ENCODE measurements around the gene MMP24. TPM values are rescaled to one million over a fixed set of nuclear protein-coding genes. Genes with fewer than 3 reads are reported as not detected.

Gene MMP24
- total RNA-seq, 1 experiment from 2014 or later, result 0.91 TPM

DNA sequence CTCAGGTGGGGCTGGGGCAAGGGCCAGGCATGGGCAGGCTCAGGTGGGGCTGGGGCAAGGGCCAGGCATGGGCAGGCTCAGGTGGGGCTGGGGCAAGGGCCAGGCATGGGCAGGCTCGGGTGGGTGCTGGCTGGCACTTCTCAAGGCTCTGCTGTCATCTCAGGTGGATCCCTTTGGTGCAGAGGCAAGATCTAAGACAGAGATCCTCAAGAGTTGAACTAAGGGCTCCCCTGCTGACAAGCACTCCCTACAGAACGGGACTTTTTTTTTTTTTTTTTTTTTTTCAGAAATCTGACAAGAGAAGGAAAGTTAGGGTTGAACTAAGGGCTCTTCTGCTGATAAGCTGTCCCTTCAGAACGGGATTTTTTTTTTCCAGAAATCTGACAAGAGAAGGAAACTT lies 26.5 kb downstream of the MMP24 start:
- Histone ChIP-seq H3K4me3 (ENCODE audit: low read length) (no peak overlapping the region), H3K27me3 (ENCODE audit: low read length) (no peaks in the 10 kb centered on the region), H3F3A (ENCODE audit: low read length, unreplicated experiment) (no peaks in the 10 kb centered on the region), H4K20me1 (ENCODE audit: low read length) (no peaks in the 10 kb centered on the region), H3K4me2 (ENCODE audit: low read length) (no peak overlapping the region), H3K9me2 (replicated peaks; ENCODE audit: low read length) (no peaks in the 10 kb centered on the region), H3K9me3 (ENCODE audit: low read length) (no peaks in the 10 kb centered on the region), H3K4me1 (ENCODE audit: insufficient read depth, low read length) (no peaks in the 10 kb centered on the region), H3K79me2 (ENCODE audit: low read length) (no peaks in the 10 kb centered on the region), H2AFZ (ENCODE audit: low read length) (no peak overlapping the region), H3K9ac (ENCODE audit: low read length) (no peak overlapping the region), H3K36me3 (ENCODE audit: low read depth, low read length) (no peaks in the 10 kb centered on the region), H3K27ac (ENCODE audit: low read length) (no peak overlapping the region)
- no TSS peak for BruUV-seq (replicated peaks)
- no peak for TF ChIP-seq EZH2 (IDR thresholded peaks at IDR 0.05; ENCODE audit: low read length, unreplicated experiment)
- TF ChIP-seq CTCF (conservative IDR thresholded peaks at IDR 0.05; ENCODE audit: low read depth, low read length), result no peak
- no peak for TF ChIP-seq EZH2phosphoT487 (IDR thresholded peaks at IDR 0.05; ENCODE audit: borderline replicate concordance, low read length)
- ChIA-PET CTCF (no interaction called here), POLR2A (ENCODE audit: unreplicated experiment) (no interaction called here)
- no peak for ATAC-seq
- no peak for DNase-seq
- intact Hi-C loops (cut with micrococcal nuclease), result no loop called here

DNA sequence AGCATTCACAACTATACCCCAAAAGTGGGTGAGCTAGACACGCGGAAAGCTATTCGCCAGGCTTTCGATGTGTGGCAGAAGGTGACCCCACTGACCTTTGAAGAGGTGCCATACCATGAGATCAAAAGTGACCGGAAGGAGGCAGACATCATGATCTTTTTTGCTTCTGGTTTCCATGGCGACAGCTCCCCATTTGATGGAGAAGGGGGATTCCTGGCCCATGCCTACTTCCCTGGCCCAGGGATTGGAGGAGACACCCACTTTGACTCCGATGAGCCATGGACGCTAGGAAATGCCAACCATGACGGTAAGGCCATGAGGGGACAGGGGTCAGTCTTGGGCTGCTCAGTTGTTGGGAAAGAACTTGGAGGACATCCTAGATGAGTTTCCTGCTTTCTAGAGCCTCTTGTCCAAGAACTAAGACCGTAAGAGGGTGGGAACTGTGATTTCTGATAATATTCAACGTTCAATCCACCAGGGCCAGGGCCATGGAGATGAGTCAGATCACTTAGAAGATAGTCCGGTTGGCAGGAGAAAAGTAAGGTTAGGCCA lies 28.0 kb downstream of the MMP24 start:
- H3K9me2 ChIP-seq (replicated peaks; ENCODE audit: low read length), result no peaks in the 10 kb centered on the region
- H3K9me3 ChIP-seq (ENCODE audit: low read length), result no peaks in the 10 kb centered on the region
- no peaks in the 10 kb centered on the region for H3K4me1 ChIP-seq (ENCODE audit: insufficient read depth, low read length)
- POLR2A ChIA-PET (ENCODE audit: unreplicated experiment), result no interaction called here
- DNase-seq, result no peak
- ATAC-seq, result no peak
- BruUV-seq (replicated peaks), result no TSS peak
- no peaks in the 10 kb centered on the region for H3K79me2 ChIP-seq (ENCODE audit: low read length)
- H3K36me3 ChIP-seq (ENCODE audit: low read depth, low read length), result no peaks in the 10 kb centered on the region
- no peaks in the 10 kb centered on the region for H3F3A ChIP-seq (ENCODE audit: low read length, unreplicated experiment)
- intact Hi-C loops (cut with micrococcal nuclease), result no loop called here
- H3K4me2 ChIP-seq (ENCODE audit: low read length), result no peak overlapping the region
- H3K27ac ChIP-seq (ENCODE audit: low read length), result no peak overlapping the region
- H4K20me1 ChIP-seq (ENCODE audit: low read length), result no peaks in the 10 kb centered on the region
- CTCF ChIA-PET, result no interaction called here
- no peak overlapping the region for H2AFZ ChIP-seq (ENCODE audit: low read length)
- TF ChIP-seq EZH2phosphoT487 (IDR thresholded peaks at IDR 0.05; ENCODE audit: borderline replicate concordance, low read length) (no peak), CTCF (conservative IDR thresholded peaks at IDR 0.05; ENCODE audit: low read depth, low read length) (no peak), EZH2 (IDR thresholded peaks at IDR 0.05; ENCODE audit: low read length, unreplicated experiment) (no peak)
- H3K4me3 ChIP-seq (ENCODE audit: low read length), result no peak overlapping the region
- no peak overlapping the region for H3K9ac ChIP-seq (ENCODE audit: low read length)
- no peaks in the 10 kb centered on the region for H3K27me3 ChIP-seq (ENCODE audit: low read length)

- DNase-seq (peak; percentile 8), ATAC-seq (peak; percentile 60)
- Histone ChIP-seq H3K9me2 (replicated peaks; ENCODE audit: low read length) (no peaks in the 10 kb centered on the region), H3K27me3 (ENCODE audit: low read length) (no peaks in the 10 kb centered on the region), H3K4me3 (ENCODE audit: low read length) (no peak overlapping the region), H3K4me1 (ENCODE audit: insufficient read depth, low read length) (no peaks in the 10 kb centered on the region), H4K20me1 (ENCODE audit: low read length) (no peaks in the 10 kb centered on the region), H3K9me3 (ENCODE audit: low read length) (no peaks in the 10 kb centered on the region), H3K9ac (ENCODE audit: low read length) (no peak overlapping the region), H2AFZ (ENCODE audit: low read length) (no peak overlapping the region), H3K4me2 (ENCODE audit: low read length) (no peak overlapping the region), H3K79me2 (ENCODE audit: low read length) (no peaks in the 10 kb centered on the region), H3K27ac (ENCODE audit: low read length) (no peak overlapping the region), H3K36me3 (ENCODE audit: low read depth, low read length) (no peaks in the 10 kb centered on the region), H3F3A (ENCODE audit: low read length, unreplicated experiment) (no peaks in the 10 kb centered on the region)
- intact Hi-C loops (cut with micrococcal nuclease), result no loop called here
- BruUV-seq (replicated peaks), result no TSS peak
- POLR2A ChIA-PET (ENCODE audit: unreplicated experiment), result no interaction called here
- CTCF ChIA-PET, result no interaction called here
- TF ChIP-seq CTCF (conservative IDR thresholded peaks at IDR 0.05; ENCODE audit: low read depth, low read length) (no peak), EZH2 (IDR thresholded peaks at IDR 0.05; ENCODE audit: low read length, unreplicated experiment) (no peak), EZH2phosphoT487 (IDR thresholded peaks at IDR 0.05; ENCODE audit: borderline replicate concordance, low read length) (no peak)
Measured at GRCh38 chr20:35257175-35257909, 30.9 kb downstream of the MMP24 start.

Data from PC-3 (cell line).